Measurements from ENCODE around the gene RNF152. TPM values are rescaled to one million over a fixed set of nuclear protein-coding genes. Genes with fewer than 3 reads are reported as not detected.

RNF152 gene
- total RNA-seq, 4 donors from 2014 or later: 1.7 to 6.8 (median 4.4) TPM

DNA sequence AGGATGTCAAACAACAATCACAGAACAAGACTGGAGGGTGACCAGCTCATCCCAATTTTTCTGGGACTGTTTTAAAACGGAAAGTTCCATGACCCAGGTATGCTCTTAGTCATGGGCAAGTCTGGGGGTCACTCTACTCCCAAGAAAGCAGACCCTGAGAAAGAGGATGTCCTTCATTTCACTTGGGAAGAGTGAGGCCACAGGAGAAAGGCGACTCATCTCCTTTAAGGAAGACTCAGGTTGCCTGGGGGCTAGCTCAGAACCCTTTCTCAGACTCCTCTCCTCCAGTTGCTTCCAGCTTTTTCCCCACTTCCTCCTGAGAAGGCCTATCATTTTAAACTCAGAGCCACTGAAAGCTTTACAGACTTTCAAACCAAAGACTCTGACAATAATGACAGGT, 9.3 kb downstream of the RNF152 start:
- Histone ChIP-seq H3K4me1 (no peaks in the 10 kb centered on the region), H3K9me3 (no peaks in the 10 kb centered on the region), H3K36me3 (no peaks in the 10 kb centered on the region), H3K27me3 (no peaks in the 10 kb centered on the region), H3K4me3 (no peak overlapping the region), H3K27ac (no peak overlapping the region)
- DNase-seq (no peak), ATAC-seq (no peak)
- intact Hi-C loops (cut with DNase I; ENCODE audit: low total_unique reads): no loop called here
- in situ Hi-C loops (cut with MboI; ENCODE audit: low sequenced_read_pairs in 4 of 4): loop anchor here in 3 of 4 donors (25.0 kb wide), 2 partner anchors 246 to 296 kb away; no protein-coding TSS in a partner anchor
- no peak for TF ChIP-seq POLR2A (IDR thresholded peaks at IDR 0.05)
- TF ChIP-seq, protein P1, sequence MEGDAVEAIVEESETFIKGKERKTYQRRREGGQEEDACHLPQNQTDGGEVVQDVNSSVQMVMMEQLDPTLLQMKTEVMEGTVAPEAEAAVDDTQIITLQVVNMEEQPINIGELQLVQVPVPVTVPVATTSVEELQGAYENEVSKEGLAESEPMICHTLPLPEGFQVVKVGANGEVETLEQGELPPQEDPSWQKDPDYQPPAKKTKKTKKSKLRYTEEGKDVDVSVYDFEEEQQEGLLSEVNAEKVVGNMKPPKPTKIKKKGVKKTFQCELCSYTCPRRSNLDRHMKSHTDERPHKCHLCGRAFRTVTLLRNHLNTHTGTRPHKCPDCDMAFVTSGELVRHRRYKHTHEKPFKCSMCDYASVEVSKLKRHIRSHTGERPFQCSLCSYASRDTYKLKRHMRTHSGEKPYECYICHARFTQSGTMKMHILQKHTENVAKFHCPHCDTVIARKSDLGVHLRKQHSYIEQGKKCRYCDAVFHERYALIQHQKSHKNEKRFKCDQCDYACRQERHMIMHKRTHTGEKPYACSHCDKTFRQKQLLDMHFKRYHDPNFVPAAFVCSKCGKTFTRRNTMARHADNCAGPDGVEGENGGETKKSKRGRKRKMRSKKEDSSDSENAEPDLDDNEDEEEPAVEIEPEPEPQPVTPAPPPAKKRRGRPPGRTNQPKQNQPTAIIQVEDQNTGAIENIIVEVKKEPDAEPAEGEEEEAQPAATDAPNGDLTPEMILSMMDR (IDR thresholded peaks at IDR 0.05 in 4 of 5, conservative IDR thresholded peaks at IDR 0.05 in 1 of 5): no peak

DNA sequence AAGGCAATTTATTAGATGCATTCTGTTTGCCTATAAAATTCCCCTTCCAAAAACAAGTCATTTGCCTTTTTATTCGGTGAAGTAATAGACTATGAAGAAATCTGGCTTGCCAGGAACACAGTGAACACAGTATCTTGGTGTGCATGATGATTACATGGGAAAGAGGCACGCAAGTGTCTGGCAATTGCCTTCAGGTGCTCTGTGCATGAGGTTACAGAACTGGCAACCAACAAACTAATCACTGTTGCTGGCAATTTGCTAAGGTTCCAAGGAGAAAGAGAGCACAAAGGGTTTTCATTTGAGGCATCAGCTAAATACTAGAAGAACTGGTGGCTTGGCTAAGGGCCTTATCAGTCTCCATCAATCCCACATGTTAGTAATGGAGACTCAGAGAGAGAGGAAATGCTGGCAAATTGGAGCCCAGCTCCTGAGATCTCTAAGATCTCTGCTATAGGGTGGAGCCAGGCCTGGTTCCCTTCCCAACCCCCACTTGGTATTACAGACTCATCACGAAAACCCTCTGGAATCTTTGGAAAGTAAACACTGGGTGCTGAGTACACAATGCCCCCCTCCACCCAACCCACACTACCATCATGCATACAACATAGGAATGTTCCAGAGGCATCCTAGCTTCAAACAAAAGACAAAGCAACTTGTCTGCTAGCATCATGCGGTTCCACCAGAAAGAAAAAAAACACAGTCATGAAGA, 10.4 kb downstream of the RNF152 start:
- no peak for TF ChIP-seq POLR2A (IDR thresholded peaks at IDR 0.05)
- TF ChIP-seq, protein P1 (IDR thresholded peaks at IDR 0.05 in 4 of 5, conservative IDR thresholded peaks at IDR 0.05 in 1 of 5): no peak

DNA sequence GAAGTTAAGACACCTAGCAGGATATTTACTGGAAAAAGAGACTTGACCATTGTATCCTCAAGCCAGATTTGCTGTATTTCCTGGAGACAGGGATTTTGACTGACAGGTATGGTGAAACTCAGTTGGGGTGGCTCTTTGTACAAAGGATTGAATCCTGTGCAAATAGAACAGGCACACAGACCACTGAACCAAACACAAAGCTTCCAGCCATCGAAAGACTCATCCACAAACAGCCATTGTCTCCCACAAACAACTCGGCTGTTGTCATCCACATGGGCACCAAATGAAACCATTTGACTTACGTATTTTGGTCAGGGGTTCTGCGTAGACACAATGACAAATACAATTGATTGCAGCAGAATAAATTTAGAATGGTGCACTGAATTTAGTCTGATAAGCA, 15.9 kb downstream of the RNF152 start:
- H3K27me3 ChIP-seq: no peaks in the 10 kb centered on the region
- DNase-seq: no peak
- H3K9me3 ChIP-seq: no peaks in the 10 kb centered on the region
- TF ChIP-seq, protein P1 (IDR thresholded peaks at IDR 0.05 in 4 of 5, conservative IDR thresholded peaks at IDR 0.05 in 1 of 5): no peak
- TF ChIP-seq POLR2A (IDR thresholded peaks at IDR 0.05): no peak
- ATAC-seq: no peak
- in situ Hi-C loops (cut with MboI; ENCODE audit: low sequenced_read_pairs in 4 of 4): loop anchor here in 3 of 4 donors (25.0 kb wide), 2 partner anchors 240 to 290 kb away; no protein-coding TSS in a partner anchor
- H3K4me1 ChIP-seq: no peaks in the 10 kb centered on the region
- no peak overlapping the region for H3K4me3 ChIP-seq
- no peaks in the 10 kb centered on the region for H3K36me3 ChIP-seq
- H3K27ac ChIP-seq: no peak overlapping the region
- intact Hi-C loops (cut with DNase I; ENCODE audit: low total_unique reads): no loop called here

More for the DNA sequence above, 10.4 kb downstream of the RNF152 start:
- Histone ChIP-seq H3K4me3 (no peak overlapping the region), H3K27me3 (no peaks in the 10 kb centered on the region), H3K4me1 (no peaks in the 10 kb centered on the region), H3K27ac (no peak overlapping the region), H3K36me3 (no peaks in the 10 kb centered on the region), H3K9me3 (no peaks in the 10 kb centered on the region)
- in situ Hi-C loops (cut with MboI; ENCODE audit: low sequenced_read_pairs in 4 of 4): loop anchor here in 3 of 4 donors (25.0 kb wide), 2 partner anchors 245 to 295 kb away; no protein-coding TSS in a partner anchor
- intact Hi-C loops (cut with DNase I; ENCODE audit: low total_unique reads): no loop called here
- ATAC-seq (no peak), DNase-seq (no peak)

DNA sequence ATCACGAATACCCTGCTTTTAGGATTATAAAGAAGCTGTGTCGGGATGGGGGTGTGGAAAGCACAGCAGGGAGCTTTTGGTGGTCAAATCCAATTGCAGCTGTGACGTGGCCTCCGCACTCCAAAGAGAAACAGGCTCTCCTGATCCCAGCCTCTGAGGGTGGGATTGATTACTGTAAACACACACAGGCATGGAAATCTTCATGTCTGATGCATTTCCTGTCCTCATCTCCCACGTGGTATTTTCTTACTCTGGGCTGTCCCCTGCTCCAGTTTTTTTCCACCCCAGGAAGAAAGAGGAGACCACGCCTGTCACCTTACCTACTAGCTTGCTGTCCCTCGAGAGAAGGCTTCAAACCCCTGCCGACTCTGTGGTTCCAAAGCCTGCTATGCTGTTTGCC, 22.7 kb downstream of the RNF152 start:
- in situ Hi-C loops (cut with MboI; ENCODE audit: low sequenced_read_pairs in 4 of 4): no loop called here

More for the DNA sequence above, 22.7 kb downstream of the RNF152 start:
- H3K9me3 ChIP-seq: no peaks in the 10 kb centered on the region
- no peak for TF ChIP-seq POLR2A (IDR thresholded peaks at IDR 0.05)
- TF ChIP-seq, protein P1 (IDR thresholded peaks at IDR 0.05 in 4 of 5, conservative IDR thresholded peaks at IDR 0.05 in 1 of 5): no peak
- H3K27ac ChIP-seq: peak overlapping the region in 1 of 4 donors; percentile 38
- ATAC-seq: peak; percentile 36 to 43
- H3K27me3 ChIP-seq: no peaks in the 10 kb centered on the region
- intact Hi-C loops (cut with DNase I; ENCODE audit: low total_unique reads): no loop called here
- H3K36me3 ChIP-seq: no peaks in the 10 kb centered on the region
- H3K4me3 ChIP-seq: no peak overlapping the region
- no peak for DNase-seq
- H3K4me1 ChIP-seq: peaks cover 0 to 4% of the 10 kb centered on the region in 2 donors

Data from gastrocnemius medialis (tissue), 4 donors.